Measurements from ENCODE around the gene TSBP1.
"Not testable (repeated sequence)": the region's sequence is repeated elsewhere in the genome, so short reads cannot be mapped to it uniquely, and the experiment has no call there.

Gene TSBP1

GRCh38 chr6:32313964-32314363 is 57.7 kb downstream of the TSBP1 start:
- no peak overlapping the region for H3K4me3 ChIP-seq (ENCODE audit: low read length, poor library complexity, severe bottlenecking)
- no peak for TF ChIP-seq CTCF (conservative IDR thresholded peaks at IDR 0.05; ENCODE audit: low read length)
- TF ChIP-seq EZH2phosphoT487 (IDR thresholded peaks at IDR 0.05; ENCODE audit: borderline replicate concordance) = no peak
- H4K20me1 ChIP-seq (ENCODE audit: insufficient read depth, low read length, poor library complexity, severe bottlenecking) = no peaks in the 10 kb centered on the region
- H3K9ac ChIP-seq (ENCODE audit: low read depth, low read length, poor library complexity, severe bottlenecking) = no peak overlapping the region
- no peaks in the 10 kb centered on the region for H3K79me2 ChIP-seq (ENCODE audit: insufficient read depth, low read length)
- H3K27me3 ChIP-seq (ENCODE audit: insufficient read depth, low read length, poor library complexity, severe bottlenecking) = no peaks in the 10 kb centered on the region
- H2AFZ ChIP-seq (ENCODE audit: low read length) = no peak overlapping the region
- H3K9me2 ChIP-seq (replicated peaks; ENCODE audit: low read depth, low read length) = no peaks in the 10 kb centered on the region
- peaks cover 28% of the 10 kb centered on the region for H3K4me1 ChIP-seq (ENCODE audit: insufficient read depth, low read length, poor library complexity, severe bottlenecking)
- H3F3A ChIP-seq (ENCODE audit: low read depth) = no peaks in the 10 kb centered on the region
- H3K36me3 ChIP-seq (ENCODE audit: insufficient read depth, low read length) = no peaks in the 10 kb centered on the region
- H3K4me2 ChIP-seq (ENCODE audit: low read depth, low read length, poor library complexity, severe bottlenecking) = no peak overlapping the region
- H3K9me3 ChIP-seq (ENCODE audit: insufficient read depth, low read depth, low read length) = no peaks in the 10 kb centered on the region

- no peaks in the 10 kb centered on the region for H3K27me3 ChIP-seq (ENCODE audit: insufficient read depth, low read length, poor library complexity, severe bottlenecking)
- H3K79me2 ChIP-seq (ENCODE audit: insufficient read depth, low read length) = no peaks in the 10 kb centered on the region
- no peaks in the 10 kb centered on the region for H3K9me2 ChIP-seq (replicated peaks; ENCODE audit: low read depth, low read length)
- H4K20me1 ChIP-seq (ENCODE audit: insufficient read depth, low read length, poor library complexity, severe bottlenecking) = no peaks in the 10 kb centered on the region
- H3K4me2 ChIP-seq (ENCODE audit: low read depth, low read length, poor library complexity, severe bottlenecking) = no peak overlapping the region
- no peaks in the 10 kb centered on the region for H3K4me1 ChIP-seq (ENCODE audit: insufficient read depth, low read length, poor library complexity, severe bottlenecking)
- H3K9ac ChIP-seq (ENCODE audit: low read depth, low read length, poor library complexity, severe bottlenecking) = no peak overlapping the region
- H2AFZ ChIP-seq (ENCODE audit: low read length) = no peak overlapping the region
- no peaks in the 10 kb centered on the region for H3F3A ChIP-seq (ENCODE audit: low read depth)
- H3K36me3 ChIP-seq (ENCODE audit: insufficient read depth, low read length) = no peaks in the 10 kb centered on the region
- H3K4me3 ChIP-seq (ENCODE audit: low read length, poor library complexity, severe bottlenecking) = no peak overlapping the region
- TF ChIP-seq EZH2phosphoT487 (IDR thresholded peaks at IDR 0.05; ENCODE audit: borderline replicate concordance) (no peak), CTCF (conservative IDR thresholded peaks at IDR 0.05; ENCODE audit: low read length) (no peak)
- H3K9me3 ChIP-seq (ENCODE audit: insufficient read depth, low read depth, low read length) = no peaks in the 10 kb centered on the region
Measured at GRCh38 chr6:32298632-32299336, 72.9 kb downstream of the TSBP1 start.

- H3K9ac ChIP-seq (ENCODE audit: low read depth, low read length, poor library complexity, severe bottlenecking); H3K9me2 ChIP-seq (replicated peaks; ENCODE audit: low read depth, low read length); H3K27me3 ChIP-seq (ENCODE audit: insufficient read depth, low read length, poor library complexity, severe bottlenecking); H2AFZ ChIP-seq (ENCODE audit: low read length); H3K9me3 ChIP-seq (ENCODE audit: insufficient read depth, low read depth, low read length); H3K4me1 ChIP-seq (ENCODE audit: insufficient read depth, low read length, poor library complexity, severe bottlenecking); H3K79me2 ChIP-seq (ENCODE audit: insufficient read depth, low read length); H3K36me3 ChIP-seq (ENCODE audit: insufficient read depth, low read length); H4K20me1 ChIP-seq (ENCODE audit: insufficient read depth, low read length, poor library complexity, severe bottlenecking); H3F3A ChIP-seq (ENCODE audit: low read depth); H3K4me2 ChIP-seq (ENCODE audit: low read depth, low read length, poor library complexity, severe bottlenecking); H3K4me3 ChIP-seq (ENCODE audit: low read length, poor library complexity, severe bottlenecking): not testable (repeated sequence)
Measured at GRCh38 chr6:32294980-32295379, 76.7 kb downstream of the TSBP1 start.

- Histone ChIP-seq H3K27me3 (ENCODE audit: insufficient read depth, low read length, poor library complexity, severe bottlenecking) (no peaks in the 10 kb centered on the region), H3K4me2 (ENCODE audit: low read depth, low read length, poor library complexity, severe bottlenecking) (no peak overlapping the region), H3K9me2 (replicated peaks; ENCODE audit: low read depth, low read length) (no peaks in the 10 kb centered on the region), H4K20me1 (ENCODE audit: insufficient read depth, low read length, poor library complexity, severe bottlenecking) (no peaks in the 10 kb centered on the region), H3K4me3 (ENCODE audit: low read length, poor library complexity, severe bottlenecking) (no peak overlapping the region), H3K9me3 (ENCODE audit: insufficient read depth, low read depth, low read length) (no peaks in the 10 kb centered on the region), H3K4me1 (ENCODE audit: insufficient read depth, low read length, poor library complexity, severe bottlenecking) (peaks cover 3% of the 10 kb centered on the region), H3K9ac (ENCODE audit: low read depth, low read length, poor library complexity, severe bottlenecking) (no peak overlapping the region), H3K36me3 (ENCODE audit: insufficient read depth, low read length) (no peaks in the 10 kb centered on the region), H3K79me2 (ENCODE audit: insufficient read depth, low read length) (no peaks in the 10 kb centered on the region), H3F3A (ENCODE audit: low read depth) (no peaks in the 10 kb centered on the region), H2AFZ (ENCODE audit: low read length) (no peak overlapping the region)
- TF ChIP-seq CTCF (conservative IDR thresholded peaks at IDR 0.05; ENCODE audit: low read length) (no peak), EZH2phosphoT487 (IDR thresholded peaks at IDR 0.05; ENCODE audit: borderline replicate concordance) (no peak)
Measured at GRCh38 chr6:32294566-32294965, 77.1 kb downstream of the TSBP1 start.
